ENCODE data around the gene SPPL2B.
A peak's percentile ranks its signal among the peaks of the same experiment; 100 is the strongest.

Gene SPPL2B

GRCh38 chr19:2288818-2289713 is 39.4 kb upstream of the SPPL2B start:
- Histone ChIP-seq H3K4me1 (ENCODE audit: control insufficient read depth, insufficient read depth, low read length, poor library complexity, severe bottlenecking) (peaks cover 15% of the 10 kb centered on the region), H3K36me3 (ENCODE audit: control insufficient read depth, insufficient read depth, low read length) (no peaks in the 10 kb centered on the region), H3K9me3 (ENCODE audit: control insufficient read depth, low read length) (no peaks in the 10 kb centered on the region), H3K27ac (ENCODE audit: low read depth, low read length, severe bottlenecking) (no peak overlapping the region), H3K4me3 (ENCODE audit: extremely low read depth, insufficient read depth, low read length, poor library complexity, severe bottlenecking) (no peak overlapping the region)
- 78 to 80% methylated on average over 12 to 21 of the region's 28 CpGs for WGBS, 2 experiments (ENCODE audit: insufficient coverage in 2 of 2)

DNA sequence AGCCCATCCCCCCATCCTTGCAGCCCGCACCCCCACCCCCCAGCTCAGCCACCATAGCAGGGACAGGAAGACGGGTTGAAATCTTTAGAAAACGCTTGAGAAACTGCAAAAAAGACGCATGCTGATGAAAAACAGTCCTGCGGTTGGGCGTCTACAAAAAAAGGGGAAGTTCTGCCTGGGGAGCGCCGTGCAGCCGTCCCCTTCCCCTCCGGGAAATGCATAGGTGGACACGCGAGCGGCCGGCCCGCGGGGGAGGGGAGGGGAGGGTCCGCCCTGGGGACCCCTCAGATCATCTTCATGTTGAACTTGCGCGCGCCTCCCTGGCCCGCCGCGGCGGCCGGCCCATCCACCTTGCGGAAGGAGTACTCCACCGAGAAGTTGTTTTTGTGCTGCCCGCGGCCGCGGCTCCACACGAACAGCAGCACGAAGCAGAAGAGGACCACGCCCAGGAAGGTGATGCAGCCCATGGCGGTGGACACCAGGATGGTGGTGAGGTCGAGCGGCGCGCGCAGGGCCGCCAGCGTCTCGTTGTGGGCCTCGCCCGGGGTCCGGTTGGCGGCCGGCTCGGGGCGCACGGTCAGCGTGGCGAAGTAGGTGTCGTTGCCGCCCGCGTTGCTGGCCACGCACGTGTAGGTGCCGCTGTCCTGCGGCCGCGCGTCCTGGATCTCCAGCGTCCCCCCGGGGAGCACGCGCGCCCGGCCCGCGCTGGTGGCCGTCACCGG is 38.6 kb upstream of the SPPL2B start:
- Histone ChIP-seq H3K36me3 (ENCODE audit: control insufficient read depth, insufficient read depth, low read length) (no peaks in the 10 kb centered on the region), H3K4me3 (ENCODE audit: extremely low read depth, insufficient read depth, low read length, poor library complexity, severe bottlenecking) (no peak overlapping the region), H3K4me1 (ENCODE audit: control insufficient read depth, insufficient read depth, low read length, poor library complexity, severe bottlenecking) (peaks cover 17% of the 10 kb centered on the region), H3K9me3 (ENCODE audit: control insufficient read depth, low read length) (no peaks in the 10 kb centered on the region), H3K27ac (ENCODE audit: low read depth, low read length, severe bottlenecking) (no peak overlapping the region)
- 3 to 6% methylated on average over 43 to 63 of the region's 74 CpGs for WGBS, 2 experiments (ENCODE audit: insufficient coverage in 2 of 2)

GRCh38 chr19:2290441-2291184 is 37.9 kb upstream of the SPPL2B start:
- 7 to 8% methylated on average over 69 to 77 of the region's 82 CpGs for WGBS, 2 experiments (ENCODE audit: insufficient coverage in 2 of 2)
- no peaks in the 10 kb centered on the region for H3K36me3 ChIP-seq (ENCODE audit: control insufficient read depth, insufficient read depth, low read length)
- peaks cover 17% of the 10 kb centered on the region for H3K4me1 ChIP-seq (ENCODE audit: control insufficient read depth, insufficient read depth, low read length, poor library complexity, severe bottlenecking)
- no peaks in the 10 kb centered on the region for H3K9me3 ChIP-seq (ENCODE audit: control insufficient read depth, low read length)
- no peak overlapping the region for H3K4me3 ChIP-seq (ENCODE audit: extremely low read depth, insufficient read depth, low read length, poor library complexity, severe bottlenecking)
- no peak overlapping the region for H3K27ac ChIP-seq (ENCODE audit: low read depth, low read length, severe bottlenecking)

DNA sequence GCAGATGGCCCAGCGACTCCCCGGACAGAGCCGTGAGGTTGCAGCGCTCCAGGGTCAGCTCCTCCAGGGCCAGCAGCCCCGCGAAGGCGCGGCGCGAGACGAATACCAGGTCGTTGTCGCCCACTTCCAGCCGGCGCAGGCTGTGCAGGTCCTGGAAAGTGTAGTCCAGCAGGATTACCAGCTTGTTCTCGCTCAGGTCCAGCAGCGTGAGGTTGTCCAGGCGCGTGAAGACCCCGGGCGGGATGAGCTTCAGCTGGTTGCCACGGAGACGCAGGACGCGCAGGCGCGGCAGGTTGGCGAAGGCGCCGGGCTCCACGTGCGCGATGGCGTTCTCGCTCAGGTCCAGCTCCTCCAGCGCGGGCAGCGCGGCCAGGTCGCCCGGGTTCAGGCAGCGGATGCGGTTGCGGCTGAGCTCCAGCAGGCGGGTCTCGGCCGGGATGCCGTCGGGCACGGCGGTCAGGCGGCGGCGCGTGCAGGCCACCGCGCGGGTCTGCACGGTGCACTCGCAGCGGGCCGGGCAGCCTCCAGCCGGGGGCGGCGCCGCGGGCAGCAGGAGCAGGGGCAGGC is 37.2 kb upstream of the SPPL2B start:
- Histone ChIP-seq H3K9me3 (ENCODE audit: control insufficient read depth, low read length) (no peaks in the 10 kb centered on the region), H3K4me1 (ENCODE audit: control insufficient read depth, insufficient read depth, low read length, poor library complexity, severe bottlenecking) (peaks cover 17% of the 10 kb centered on the region), H3K27ac (ENCODE audit: low read depth, low read length, severe bottlenecking) (no peak overlapping the region), H3K4me3 (ENCODE audit: extremely low read depth, insufficient read depth, low read length, poor library complexity, severe bottlenecking) (peak overlapping the region; percentile 5), H3K36me3 (ENCODE audit: control insufficient read depth, insufficient read depth, low read length) (no peaks in the 10 kb centered on the region)
- WGBS, 2 experiments (ENCODE audit: insufficient coverage in 2 of 2): 3 to 4% methylated on average over 47 to 57 of the region's 67 CpGs

GRCh38 chr19:2294687-2295335 is 33.7 kb upstream of the SPPL2B start:
- Histone ChIP-seq H3K36me3 (ENCODE audit: control insufficient read depth, insufficient read depth, low read length) (no peaks in the 10 kb centered on the region), H3K4me1 (ENCODE audit: control insufficient read depth, insufficient read depth, low read length, poor library complexity, severe bottlenecking) (peaks cover 11% of the 10 kb centered on the region), H3K27ac (ENCODE audit: low read depth, low read length, severe bottlenecking) (no peak overlapping the region), H3K9me3 (ENCODE audit: control insufficient read depth, low read length) (no peaks in the 10 kb centered on the region), H3K4me3 (ENCODE audit: extremely low read depth, insufficient read depth, low read length, poor library complexity, severe bottlenecking) (no peak overlapping the region)
- 78 to 82% methylated on average over 22 to 25 of the region's 26 CpGs for WGBS, 2 experiments (ENCODE audit: insufficient coverage in 2 of 2)

DNA sequence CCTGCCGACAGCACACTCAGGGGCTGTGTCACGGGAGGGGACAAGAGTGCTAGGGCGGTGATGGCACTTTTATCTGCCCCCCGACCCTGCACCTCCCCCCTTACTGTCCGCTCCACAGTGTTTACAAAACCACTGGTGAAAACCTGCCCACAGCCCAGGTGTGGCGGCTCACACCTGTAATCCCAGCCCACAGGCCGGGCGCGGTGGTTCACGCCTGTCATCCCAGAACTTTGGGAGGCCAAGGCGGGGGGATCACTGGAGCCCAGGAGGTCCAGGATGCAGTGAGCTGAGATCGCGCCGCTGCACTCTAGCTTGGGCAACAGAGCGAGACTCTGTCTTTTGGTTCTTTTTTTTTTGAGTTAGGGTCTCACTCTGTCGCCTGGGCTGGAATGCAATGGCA is 32.3 kb upstream of the SPPL2B start:
- Histone ChIP-seq H3K9me3 (ENCODE audit: control insufficient read depth, low read length) (no peaks in the 10 kb centered on the region), H3K4me1 (ENCODE audit: control insufficient read depth, insufficient read depth, low read length, poor library complexity, severe bottlenecking) (peaks cover 4% of the 10 kb centered on the region), H3K4me3 (ENCODE audit: extremely low read depth, insufficient read depth, low read length, poor library complexity, severe bottlenecking) (no peak overlapping the region), H3K27ac (ENCODE audit: low read depth, low read length, severe bottlenecking) (no peak overlapping the region), H3K36me3 (ENCODE audit: control insufficient read depth, insufficient read depth, low read length) (no peaks in the 10 kb centered on the region)
- 89% methylated on average over 12 to 15 of the region's 16 CpGs for WGBS, 2 experiments (ENCODE audit: insufficient coverage in 2 of 2)

DNA sequence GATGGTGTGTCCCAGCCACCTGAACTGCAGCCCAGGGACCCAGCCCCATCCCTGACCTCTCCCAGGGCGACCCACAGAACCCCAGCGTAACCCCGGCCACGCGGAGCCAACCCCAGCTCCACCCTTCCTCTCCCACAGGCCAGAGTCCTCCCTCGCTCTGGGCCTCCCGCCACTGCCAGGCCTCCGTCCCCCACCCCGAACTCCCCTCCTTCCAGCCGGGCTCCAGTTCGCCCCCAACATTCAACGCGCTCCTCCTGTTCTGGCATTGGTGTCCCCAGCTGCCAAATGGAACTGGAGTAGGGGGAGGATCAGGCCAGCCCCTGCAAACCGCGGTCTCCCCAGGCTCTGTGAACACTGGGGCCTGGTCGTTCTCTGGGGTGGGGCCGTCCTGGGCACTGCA is 28.0 kb upstream of the SPPL2B start:
- Histone ChIP-seq H3K36me3 (ENCODE audit: control insufficient read depth, insufficient read depth, low read length) (no peaks in the 10 kb centered on the region), H3K4me3 (ENCODE audit: extremely low read depth, insufficient read depth, low read length, poor library complexity, severe bottlenecking) (no peak overlapping the region), H3K27ac (ENCODE audit: low read depth, low read length, severe bottlenecking) (no peak overlapping the region), H3K4me1 (ENCODE audit: control insufficient read depth, insufficient read depth, low read length, poor library complexity, severe bottlenecking) (no peaks in the 10 kb centered on the region), H3K9me3 (ENCODE audit: control insufficient read depth, low read length) (no peaks in the 10 kb centered on the region)
- 89 to 94% methylated on average over 10 to 11 of the region's 17 CpGs for WGBS, 2 experiments (ENCODE audit: insufficient coverage in 2 of 2)

DNA sequence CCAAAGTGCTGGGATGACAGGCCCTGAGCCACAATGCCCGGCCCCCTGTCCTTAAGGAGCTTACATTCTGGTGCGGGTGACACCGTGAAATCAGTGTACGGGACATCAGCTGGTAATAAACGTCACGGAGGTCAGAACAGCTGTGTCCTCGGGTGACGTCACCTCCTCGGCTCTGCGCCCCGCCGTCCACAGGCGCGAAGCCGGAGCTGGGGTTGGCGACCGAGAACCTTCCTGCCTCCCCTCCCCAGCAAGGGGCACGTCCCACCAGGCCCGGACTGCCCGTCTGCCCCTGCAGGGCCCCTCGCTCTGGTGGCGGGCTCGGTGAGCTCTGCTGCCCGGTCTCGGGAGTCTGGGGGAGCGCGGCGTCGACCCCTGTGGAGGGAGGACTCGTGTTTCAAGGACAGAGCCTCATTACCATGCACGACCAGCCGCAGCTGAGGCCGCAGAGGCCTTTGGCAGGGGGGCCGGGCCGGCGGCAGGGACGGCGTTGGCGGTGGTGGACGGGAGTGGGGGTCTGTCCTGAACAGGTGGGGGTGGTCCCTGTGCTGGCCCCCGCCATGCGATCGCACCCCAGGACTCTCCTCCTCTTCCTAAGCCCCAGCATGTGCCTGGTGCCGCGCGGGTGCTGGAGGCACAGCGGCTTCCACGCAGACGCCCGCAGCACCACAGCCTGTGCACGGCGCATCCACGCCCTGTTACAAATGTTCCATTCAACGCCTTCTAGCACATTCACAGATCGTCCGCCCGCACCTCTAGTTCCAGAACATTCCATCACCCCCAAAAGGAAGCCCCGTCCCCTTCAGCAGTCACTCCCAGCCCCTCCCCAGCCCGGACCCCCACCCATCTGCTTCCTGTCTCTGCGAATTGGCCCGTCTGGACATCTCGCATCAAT is 25.9 kb upstream of the SPPL2B start:
- WGBS, 2 experiments (ENCODE audit: insufficient coverage in 2 of 2): 49 to 58% methylated on average over 43 to 55 of the region's 62 CpGs
- no peaks in the 10 kb centered on the region for H3K4me1 ChIP-seq (ENCODE audit: control insufficient read depth, insufficient read depth, low read length, poor library complexity, severe bottlenecking)
- H3K36me3 ChIP-seq (ENCODE audit: control insufficient read depth, insufficient read depth, low read length): no peaks in the 10 kb centered on the region
- no peak overlapping the region for H3K27ac ChIP-seq (ENCODE audit: low read depth, low read length, severe bottlenecking)
- no peak overlapping the region for H3K4me3 ChIP-seq (ENCODE audit: extremely low read depth, insufficient read depth, low read length, poor library complexity, severe bottlenecking)
- H3K9me3 ChIP-seq (ENCODE audit: control insufficient read depth, low read length): no peaks in the 10 kb centered on the region

DNA sequence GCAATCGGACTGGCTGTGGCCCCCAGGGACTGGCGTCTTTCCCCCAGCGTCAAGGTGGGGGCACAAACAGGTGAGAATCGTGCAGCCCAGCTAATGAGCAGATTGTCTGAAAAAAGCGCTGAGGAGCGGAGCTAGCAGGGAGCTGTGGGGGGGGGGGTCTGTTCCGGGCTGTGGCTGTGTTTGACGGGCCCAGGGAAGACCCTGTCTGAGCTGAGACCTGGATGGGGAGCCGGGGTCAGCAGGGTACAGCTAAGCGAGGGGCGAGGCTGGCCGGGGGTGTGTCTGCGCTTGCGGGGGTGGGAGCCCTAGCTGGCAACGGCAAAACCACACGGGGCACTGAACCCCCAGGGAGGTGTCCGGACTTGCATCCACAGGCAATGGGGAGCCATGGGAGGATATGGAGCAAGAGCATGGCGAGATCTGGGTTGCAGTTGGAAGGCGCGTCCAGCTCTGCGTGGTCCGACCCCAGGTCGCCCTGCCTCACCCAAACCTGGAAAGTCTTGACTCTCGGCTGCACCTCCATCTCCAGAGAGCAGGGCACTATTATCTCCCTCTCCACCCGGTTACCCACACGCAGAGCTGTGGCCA is 25.2 kb upstream of the SPPL2B start:
- no peak overlapping the region for H3K27ac ChIP-seq (ENCODE audit: low read depth, low read length, severe bottlenecking)
- no peak overlapping the region for H3K4me3 ChIP-seq (ENCODE audit: extremely low read depth, insufficient read depth, low read length, poor library complexity, severe bottlenecking)
- H3K4me1 ChIP-seq (ENCODE audit: control insufficient read depth, insufficient read depth, low read length, poor library complexity, severe bottlenecking): no peaks in the 10 kb centered on the region
- H3K9me3 ChIP-seq (ENCODE audit: control insufficient read depth, low read length): no peaks in the 10 kb centered on the region
- H3K36me3 ChIP-seq (ENCODE audit: control insufficient read depth, insufficient read depth, low read length): no peaks in the 10 kb centered on the region
- WGBS, 2 experiments (ENCODE audit: insufficient coverage in 2 of 2): 90 to 91% methylated on average over 20 to 23 of the region's 26 CpGs
